H9 (cell line): ENCODE results near the gene PLCZ1. TPM values are rescaled to one million over a fixed set of nuclear protein-coding genes. Genes with fewer than 3 reads are reported as not detected.

Experiments
- DNase-seq: peaks from one replicate; pipeline ENCODE4 v3.0.0-alpha.2; 2017
- H2AFZ ChIP-seq: one replicate; pipeline ENCODE4 v1.6.1; 2013; ENCODE audit warnings: mild to moderate bottlenecking, low read length, control low read depth, moderate library complexity
- H2AK5ac ChIP-seq: 2 replicates; pipeline ENCODE4 v1.6.1; 2013; ENCODE audit warnings: low read length, control low read depth, mixed read lengths; ENCODE audit not compliant: insufficient read length
- H2BK120ac ChIP-seq: one replicate; pipeline ENCODE4 v1.6.1; 2013; ENCODE audit warnings: low read depth, mild to moderate bottlenecking, low read length, control low read depth, inconsistent platforms; ENCODE audit not compliant: poor library complexity, severe bottlenecking
- H2BK12ac ChIP-seq: 2 replicates; pipeline ENCODE4 v1.6.1; 2013; ENCODE audit warnings: low read length, control low read depth, mixed read lengths, low read depth; ENCODE audit not compliant: insufficient read length
- H2BK15ac ChIP-seq: 2 replicates; pipeline ENCODE4 v1.6.1; 2013; ENCODE audit warnings: low read depth, low read length, control low read depth
- H2BK20ac ChIP-seq: one replicate; pipeline ENCODE4 v1.6.1; 2013; ENCODE audit warnings: low read depth, mild to moderate bottlenecking, low read length, control low read depth, inconsistent platforms; ENCODE audit not compliant: poor library complexity, severe bottlenecking
- H2BK5ac ChIP-seq: 2 replicates; pipeline ENCODE4 v1.6.1; 2013; ENCODE audit warnings: low read length, control low read depth, mixed read lengths; ENCODE audit not compliant: insufficient read length
- H3K14ac ChIP-seq: 2 replicates; pipeline ENCODE4 v1.6.1; 2013; ENCODE audit warnings: low read length, control low read depth; ENCODE audit not compliant: insufficient read depth
- H3K18ac ChIP-seq: 2 replicates; pipeline ENCODE4 v1.6.1; 2013; ENCODE audit warnings: low read depth, mild to moderate bottlenecking, mixed read lengths, low read length, control low read depth; ENCODE audit not compliant: insufficient read length
- H3K23ac ChIP-seq: 2 replicates; pipeline ENCODE4 v1.6.1; 2013; ENCODE audit warnings: low read length, control low read depth, mixed read lengths, low read depth; ENCODE audit not compliant: insufficient read length
- H3K23me2 ChIP-seq: 2 replicates; pipeline ENCODE4 v1.6.1; 2013; ENCODE audit warnings: low read depth, mild to moderate bottlenecking, mixed read lengths, low read length, control low read depth; ENCODE audit not compliant: insufficient read length, poor library complexity, severe bottlenecking
- H3K27ac ChIP-seq: 2 replicates; pipeline ENCODE4 v1.5.1; 2013; ENCODE audit warnings: low read length, control low read depth, mixed read lengths, low read depth; ENCODE audit not compliant: insufficient read length
- H3K27me3 ChIP-seq: 2 replicates; pipeline ENCODE4 v1.6.1; 2013; ENCODE audit warnings: low read length, control low read depth, inconsistent platforms; ENCODE audit not compliant: insufficient read depth
- H3K4ac ChIP-seq: 2 replicates; pipeline ENCODE4 v1.6.1; 2013; ENCODE audit warnings: low read depth, mild to moderate bottlenecking, control low read depth, inconsistent platforms, low read length, moderate library complexity
- H3K4me1 ChIP-seq: 2 replicates; pipeline ENCODE4 v1.6.1; 2013; ENCODE audit warnings: low read length, control low read depth, inconsistent platforms; ENCODE audit not compliant: insufficient read depth
- H3K4me2 ChIP-seq: 2 replicates; pipeline ENCODE4 v1.6.1; 2013; ENCODE audit warnings: low read length, control low read depth, mixed read lengths; ENCODE audit not compliant: insufficient read length, insufficient read depth
- H3K56ac ChIP-seq: 2 replicates; pipeline ENCODE4 v1.6.1; 2013; ENCODE audit warnings: low read depth, mild to moderate bottlenecking, mixed read lengths, low read length, control low read depth; ENCODE audit not compliant: insufficient read length
- H3K79me1 ChIP-seq: 2 replicates; pipeline ENCODE4 v1.6.1; 2013; ENCODE audit warnings: low read depth, mild to moderate bottlenecking, moderate library complexity, low read length, control low read depth, inconsistent platforms; ENCODE audit not compliant: insufficient read depth, poor library complexity, severe bottlenecking
- H3K79me2 ChIP-seq: 2 replicates; pipeline ENCODE4 v1.6.1; 2013; ENCODE audit warnings: low read length, control low read depth, inconsistent platforms; ENCODE audit not compliant: insufficient read depth
- H3K9ac ChIP-seq: 2 replicates; pipeline ENCODE4 v1.6.1; 2013; ENCODE audit warnings: low read length, control low read depth, mixed read lengths; ENCODE audit not compliant: insufficient read length; ENCODE audit errors: extremely low read depth
- H3K9me3 ChIP-seq: one replicate; pipeline ENCODE4 v1.6.1; 2013; ENCODE audit warnings: low read depth, low read length, inconsistent platforms; ENCODE audit not compliant: control insufficient read depth
- H3T11ph ChIP-seq: one replicate; pipeline ENCODE4 v1.6.1; 2013; ENCODE audit warnings: mild to moderate bottlenecking, low read length, control low read depth, inconsistent platforms
- H4K20me1 ChIP-seq: one replicate; pipeline ENCODE4 v1.6.1; 2013; ENCODE audit not compliant: control insufficient read depth, insufficient read length, insufficient read depth
- H4K5ac ChIP-seq: 2 replicates; pipeline ENCODE4 v1.6.1; 2013; ENCODE audit warnings: low read depth, mild to moderate bottlenecking, mixed read lengths, low read length, control low read depth; ENCODE audit not compliant: insufficient read length
- H4K8ac ChIP-seq: replicated peaks from 2 replicates; pipeline ENCODE4 v1.6.1; 2013; ENCODE audit warnings: low read length, control low read depth, mixed read lengths, low read depth; ENCODE audit not compliant: insufficient read length
- H4K91ac ChIP-seq: 2 replicates; pipeline ENCODE4 v1.6.1; 2013; ENCODE audit warnings: low read depth, mild to moderate bottlenecking, moderate library complexity, mixed read lengths, low read length, control low read depth; ENCODE audit not compliant: insufficient read length
- H3K27ac Mint-ChIP-seq, 3 experiments: 2 replicates in 2 of 3; 3 replicates in 1 of 3; pipeline ENCODE4 v1.8.0; 2020 to 2021; ENCODE audit warnings: mixed read lengths in 3 of 3, mild to moderate bottlenecking in 1 of 3, moderate library complexity in 1 of 3
- H3K27me3 Mint-ChIP-seq: 2 replicates; pipeline ENCODE4 v1.8.0; 2021; ENCODE audit warnings: low read depth, mild to moderate bottlenecking, moderate library complexity, mixed read lengths
- H3K36me3 Mint-ChIP-seq, 3 experiments: 2 replicates in 2 of 3; 3 replicates in 1 of 3; pipeline ENCODE4 v1.8.0; 2020 to 2021; ENCODE audit warnings: low read depth in 3 of 3, mixed read lengths in 3 of 3; ENCODE audit not compliant: insufficient read depth in 1 of 3
- H3K4me1 Mint-ChIP-seq, 2 experiments: 2 replicates each; pipeline ENCODE4 v1.8.0; 2020; ENCODE audit warnings: mixed read lengths in 2 of 2
- H3K4me3 Mint-ChIP-seq, 2 experiments: 2 replicates in 1 of 2; 3 replicates in 1 of 2; pipeline ENCODE4 v1.8.0; 2020 to 2021; ENCODE audit warnings: mild to moderate bottlenecking in 2 of 2, mixed read lengths in 2 of 2, moderate library complexity in 1 of 2
- H3K9me3 Mint-ChIP-seq, 2 experiments: 2 replicates in 1 of 2; 3 replicates in 1 of 2; pipeline ENCODE4 v1.8.0; 2020; ENCODE audit warnings: mild to moderate bottlenecking in 2 of 2, mixed read lengths in 2 of 2, moderate library complexity in 1 of 2
- WGBS: extraction: QIAGEN DNeasy Blood & Tissue Kit; methylation state at CpG from one replicate; pipeline ENCODE4 v1.1.7; 2013; ENCODE audit warnings: missing lambda C conversion rate, low lambda C conversion rate, mixed read lengths; ENCODE audit not compliant: insufficient read length; ENCODE audit errors: extremely low coverage; 5-methylcytosine and 5-hydroxymethylcytosine counted together
- total RNA-seq: library from RNA; stranded (reverse); gene quantifications from 2 replicates; pipeline ENCODE4 v1.2.1, GENCODE V29; 2021
- TF ChIP-seq, protein P1 (sequence below): fragments of 200-600 bp; sonication (generic); conservative IDR thresholded peaks from 3 replicates; pipeline ENCODE4 v1.8.0; 2021; ENCODE audit warnings: antibody characterized with exemption, mild to moderate bottlenecking

PLCZ1 gene
- total RNA-seq, 1 experiment from 2014 or later: not detected

DNA sequence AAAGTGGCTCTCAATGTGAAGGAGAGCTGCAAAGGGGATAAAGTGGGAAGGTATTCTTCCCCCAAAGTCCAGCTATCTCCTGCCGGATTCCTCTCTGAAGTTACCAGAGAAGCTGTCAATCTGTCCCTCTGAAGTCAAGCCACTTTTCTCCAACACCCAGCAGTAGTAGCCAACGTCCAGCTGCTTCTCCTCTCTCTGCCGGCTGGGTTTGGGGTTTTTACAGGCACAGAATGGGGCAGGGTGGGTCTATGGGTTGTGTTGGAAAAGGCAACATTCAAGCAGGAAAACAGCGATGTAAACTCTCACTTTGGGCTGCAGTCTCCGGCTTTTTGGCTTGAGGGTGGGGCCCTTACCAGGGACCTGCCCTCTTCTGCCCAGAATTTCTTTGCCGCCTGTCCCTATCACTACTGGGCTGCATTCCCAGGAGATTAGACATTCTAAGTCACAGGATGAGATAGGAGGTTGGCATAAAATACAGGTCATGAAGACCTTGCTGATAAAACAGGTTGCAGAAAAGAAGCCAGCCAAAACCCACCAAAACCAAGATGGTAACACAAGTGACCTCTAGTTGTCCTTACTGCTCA lies 16.4 kb upstream of the PLCZ1 start:
- no peaks in the 10 kb centered on the region for H3K79me1 ChIP-seq
- H3K56ac ChIP-seq: no peak overlapping the region
- H3K9me3 ChIP-seq: no peaks in the 10 kb centered on the region
- H4K91ac ChIP-seq: no peak overlapping the region
- TF ChIP-seq, protein P1, sequence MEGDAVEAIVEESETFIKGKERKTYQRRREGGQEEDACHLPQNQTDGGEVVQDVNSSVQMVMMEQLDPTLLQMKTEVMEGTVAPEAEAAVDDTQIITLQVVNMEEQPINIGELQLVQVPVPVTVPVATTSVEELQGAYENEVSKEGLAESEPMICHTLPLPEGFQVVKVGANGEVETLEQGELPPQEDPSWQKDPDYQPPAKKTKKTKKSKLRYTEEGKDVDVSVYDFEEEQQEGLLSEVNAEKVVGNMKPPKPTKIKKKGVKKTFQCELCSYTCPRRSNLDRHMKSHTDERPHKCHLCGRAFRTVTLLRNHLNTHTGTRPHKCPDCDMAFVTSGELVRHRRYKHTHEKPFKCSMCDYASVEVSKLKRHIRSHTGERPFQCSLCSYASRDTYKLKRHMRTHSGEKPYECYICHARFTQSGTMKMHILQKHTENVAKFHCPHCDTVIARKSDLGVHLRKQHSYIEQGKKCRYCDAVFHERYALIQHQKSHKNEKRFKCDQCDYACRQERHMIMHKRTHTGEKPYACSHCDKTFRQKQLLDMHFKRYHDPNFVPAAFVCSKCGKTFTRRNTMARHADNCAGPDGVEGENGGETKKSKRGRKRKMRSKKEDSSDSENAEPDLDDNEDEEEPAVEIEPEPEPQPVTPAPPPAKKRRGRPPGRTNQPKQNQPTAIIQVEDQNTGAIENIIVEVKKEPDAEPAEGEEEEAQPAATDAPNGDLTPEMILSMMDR: no peak
- no peak overlapping the region for H2AK5ac ChIP-seq
- no peak overlapping the region for H3T11ph ChIP-seq
- WGBS: no CpG with 5 or more reads among the region's 6 CpGs
- H4K5ac ChIP-seq: no peak overlapping the region
- Mint-ChIP-seq H3K4me3 (peak overlapping the region; percentile 49 to 70), H3K27me3 (no peaks in the 10 kb centered on the region), H3K36me3 (peaks cover 0 to 5% (median 4%) of the 10 kb centered on the region in 3 experiments; a peak in 1 of 7 replicates), H3K27ac (peak overlapping the region; percentile 95 to 99 (median 99)), H3K9me3 (no peaks in the 10 kb centered on the region), H3K4me1 (peaks cover 55 to 61% of the 10 kb centered on the region in 2 experiments)
- no peak overlapping the region for H2BK20ac ChIP-seq
- H4K20me1 ChIP-seq: no peaks in the 10 kb centered on the region
- no peaks in the 10 kb centered on the region for H3K79me2 ChIP-seq
- H3K14ac ChIP-seq: peak overlapping the region; percentile 28; the same call in 1 of the 2 replicates
- no peak overlapping the region for H3K27ac ChIP-seq
- no peak for DNase-seq
- H3K23me2 ChIP-seq: no peaks in the 10 kb centered on the region
- no peak overlapping the region for H2BK12ac ChIP-seq
- H3K4me1 ChIP-seq: peaks cover 6% of the 10 kb centered on the region; the same call in 1 of the 2 replicates
- H3K4me2 ChIP-seq: no peak overlapping the region
- no peak overlapping the region for H2AFZ ChIP-seq
- H4K8ac ChIP-seq: no peak overlapping the region
- no peaks in the 10 kb centered on the region for H3K27me3 ChIP-seq
- H2BK120ac ChIP-seq: no peak overlapping the region
- no peak overlapping the region for H3K9ac ChIP-seq
- H2BK15ac ChIP-seq: no peak overlapping the region
- no peak overlapping the region for H3K18ac ChIP-seq
- H2BK5ac ChIP-seq: no peak overlapping the region
- no peak overlapping the region for H3K23ac ChIP-seq
- no peak overlapping the region for H3K4ac ChIP-seq
